Activated naive CD4-positive, alpha-beta T cell treated with anti-CD3 and anti-CD28 coated beads, Interleukin-2, amount 50 U/mL, for 72 hours (primary cell): ENCODE measurements around the gene CIDEB. TPM values are rescaled to one million over a fixed set of nuclear protein-coding genes. Genes with fewer than 3 reads are reported as not detected.
A peak's percentile ranks its signal among the peaks of the same experiment; 100 is the strongest.

Experiments used
- ATAC-seq, 2 donors: fragments of 150-1000 bp; cut with Tn5 transposase; 2 replicates each; pipeline ENCODE4 v1.10.0; 2021; ENCODE audit warnings: mild to moderate bottlenecking in 2 of 2, moderate library complexity in 2 of 2
- DNase-seq, 2 donors: peaks; one replicate each; pipeline ENCODE4 v3.0.0; 2021 to 2022; ENCODE audit warnings: low spot score in 2 of 2
- H3K27ac Mint-ChIP-seq, 2 donors: one replicate each; pipeline ENCODE4 v1.8.0; 2022; ENCODE audit warnings: mild to moderate bottlenecking in 2 of 2, mixed read lengths in 2 of 2
- H3K36me3 Mint-ChIP-seq, 2 donors: one replicate each; pipeline ENCODE4 v1.8.0; 2022; ENCODE audit warnings: mixed read lengths in 2 of 2
- H3K9me3 Mint-ChIP-seq, 2 donors: one replicate each; pipeline ENCODE4 v1.8.0; 2022; ENCODE audit warnings: mixed read lengths in 2 of 2
- total RNA-seq, 2 donors: library from RNA; stranded (reverse); gene quantifications; one replicate each; pipeline ENCODE4 v1.2.3, GENCODE V29; 2022

Gene CIDEB
- total RNA-seq, 2 donors from 2014 or later = 6.9 to 17.0 TPM

DNA sequence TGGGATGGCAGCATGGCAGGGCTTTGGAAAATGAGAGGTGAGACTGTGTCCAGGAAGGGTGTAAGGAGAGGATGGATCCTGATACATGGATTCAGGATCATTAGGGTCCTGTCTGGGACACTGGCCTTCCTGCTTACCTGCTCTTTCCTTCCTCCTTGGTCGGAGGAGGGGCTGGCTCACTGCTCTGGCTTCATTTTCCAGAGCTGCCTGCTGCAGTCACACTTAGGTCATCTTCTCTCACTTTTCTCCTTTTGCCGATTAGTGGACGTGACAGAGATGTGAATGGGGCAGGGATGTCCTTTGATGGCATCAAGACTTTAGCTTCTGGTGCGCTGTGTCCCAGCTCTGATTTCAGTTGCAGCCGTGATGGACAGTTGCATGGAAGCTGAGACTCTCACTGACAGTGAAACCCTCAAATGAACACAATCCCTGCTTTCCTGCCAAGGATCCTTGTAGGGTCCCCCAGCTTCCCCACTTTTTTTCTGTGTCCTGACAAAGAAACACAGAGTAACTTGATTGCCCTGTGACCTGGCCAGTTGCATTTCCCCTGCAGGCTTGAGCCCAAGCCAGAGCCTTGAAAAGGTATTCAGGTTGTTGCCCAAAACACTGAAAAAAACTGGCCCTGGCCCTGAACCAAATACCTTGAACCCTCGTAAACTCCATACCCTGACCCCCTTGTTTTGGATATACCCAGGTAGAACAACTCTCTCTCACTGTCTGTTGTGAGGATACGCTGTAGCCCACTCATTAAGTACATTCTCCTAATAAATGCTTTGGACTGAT, 756 bp upstream of the CIDEB start:
- H3K36me3 Mint-ChIP-seq = peaks cover 10 to 12% of the 10 kb centered on the region in 2 donors
- ATAC-seq (no peak), DNase-seq (no peak)

DNA sequence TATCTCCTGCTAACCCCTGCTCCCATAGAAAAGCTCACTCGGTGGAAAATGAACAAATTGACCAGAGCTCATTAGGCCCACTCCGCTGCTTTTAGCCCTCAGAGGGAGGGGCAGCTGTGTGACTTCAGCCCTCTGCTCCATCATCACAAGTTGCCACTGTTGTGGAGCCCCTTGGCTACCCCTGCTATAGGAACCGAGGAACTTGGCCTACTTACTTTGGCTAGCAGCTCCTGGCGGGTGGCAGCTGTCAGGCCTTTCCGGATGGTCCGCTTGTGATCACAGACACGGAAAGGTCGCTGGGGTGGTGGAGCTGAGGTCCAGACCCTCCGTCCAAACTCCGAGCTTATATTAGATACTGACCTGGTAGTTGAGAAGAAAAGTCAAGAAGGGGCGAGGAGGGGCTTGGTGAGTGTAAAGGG, 612 bp downstream of the CIDEB start:
- no peaks in the 10 kb centered on the region for H3K9me3 Mint-ChIP-seq
- DNase-seq = no peak
- peaks cover 10% of the 10 kb centered on the region in 2 donors for H3K36me3 Mint-ChIP-seq
- ATAC-seq = no peak
- peak overlapping the region in 1 of 2 donors; percentile 10 for H3K27ac Mint-ChIP-seq

More for the DNA sequence above, 756 bp upstream of the CIDEB start:
- H3K9me3 Mint-ChIP-seq = no peaks in the 10 kb centered on the region
- H3K27ac Mint-ChIP-seq = peak overlapping the region; percentile 3 to 10

DNA sequence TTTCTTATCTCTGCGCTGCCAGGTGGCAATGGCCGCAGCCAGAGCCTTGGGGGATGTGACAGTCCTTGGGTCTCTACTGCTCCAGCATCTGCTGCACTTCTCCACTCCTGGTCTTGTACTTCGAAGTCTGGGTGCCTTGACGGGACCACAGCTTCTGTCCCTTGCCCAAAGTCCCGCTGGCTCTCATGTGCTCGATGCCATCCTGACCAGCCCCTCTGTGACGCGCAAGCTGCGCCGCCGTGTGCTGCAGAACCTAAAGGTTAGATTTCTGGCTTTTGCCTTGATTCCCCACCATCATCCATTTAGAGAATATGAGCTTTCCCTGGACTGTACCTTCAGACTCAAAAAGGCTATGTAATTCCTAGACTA, 3.8 kb downstream of the CIDEB start:
- Mint-ChIP-seq H3K36me3 (peaks cover 7 to 14% of the 10 kb centered on the region in 2 donors), H3K9me3 (no peaks in the 10 kb centered on the region), H3K27ac (peak overlapping the region; percentile 19 to 24)
- no peak for ATAC-seq
- DNase-seq = no peak

GRCh38 chr14:24300326-24300980, 7.3 kb downstream of the CIDEB start:
- Mint-ChIP-seq H3K27ac (peak overlapping the region in 1 of 2 donors; percentile 93), H3K9me3 (no peaks in the 10 kb centered on the region), H3K36me3 (peaks cover 16 to 18% of the 10 kb centered on the region in 2 donors)
- no peak for DNase-seq
- ATAC-seq = no peak

DNA sequence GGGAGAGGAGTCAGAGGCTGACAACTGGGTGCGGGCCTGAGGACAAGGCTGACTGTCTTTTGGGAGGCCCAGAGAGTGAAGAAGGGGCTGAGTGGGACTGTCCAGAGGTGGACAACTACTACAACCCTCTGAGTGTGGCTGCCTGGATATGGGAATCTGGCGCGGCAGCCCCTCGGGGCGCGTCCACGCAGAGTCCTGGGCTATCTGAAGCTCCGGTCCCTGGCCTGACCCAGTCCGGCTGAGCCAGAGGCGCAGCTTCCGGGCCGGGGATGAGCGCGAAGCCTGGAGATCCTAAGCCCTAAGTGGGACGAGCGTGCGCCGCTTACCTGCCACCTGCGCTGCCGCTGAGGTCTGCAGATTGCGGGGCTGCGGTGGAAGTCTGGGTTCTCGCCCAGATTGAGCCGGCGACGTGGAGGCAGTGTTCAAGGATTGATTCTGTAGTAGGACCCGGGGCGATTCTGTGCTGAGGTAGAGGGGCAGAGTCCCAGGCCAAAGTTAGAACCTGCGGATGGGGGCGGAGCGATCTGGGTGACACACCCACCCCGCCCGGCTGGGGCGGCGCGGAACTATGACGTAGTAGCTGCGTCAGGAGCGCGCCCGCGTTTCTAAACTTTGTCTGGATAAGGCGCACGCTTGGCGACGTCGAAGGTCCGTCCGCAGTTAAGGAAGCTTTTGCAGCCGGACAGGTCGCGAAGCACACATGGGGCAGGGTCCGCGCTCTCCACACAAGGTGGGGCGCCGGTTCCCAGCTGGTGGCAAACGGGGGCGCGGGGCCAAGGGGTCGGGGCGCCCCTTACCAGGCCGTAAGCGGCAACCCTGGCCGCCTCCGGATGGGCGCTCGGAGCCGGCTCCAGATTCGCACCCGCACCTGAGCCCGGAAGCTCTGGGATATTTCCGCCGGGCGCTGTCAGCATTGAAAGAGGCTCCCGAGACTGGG, 8.3 kb downstream of the CIDEB start, which contains the start of the genes DHRS1 and NOP9:
TSS of gene DHRS1 (minus strand) at position 526 of the 937 bp plus-strand sequence. CDS start 674 bp downstream, outside the sequence.
TSS of gene NOP9 (plus strand) at position 596 of the 937 bp plus-strand sequence. CDS start at position 701, 105 bp downstream.
- ATAC-seq (peak; percentile 73 to 83), DNase-seq (peak; percentile 88 to 93)
- H3K36me3 Mint-ChIP-seq = peaks cover 10 to 16% of the 10 kb centered on the region in 2 donors
- H3K9me3 Mint-ChIP-seq = no peaks in the 10 kb centered on the region
- peak within 1 kb of the TSS; percentile 93 to 98 for H3K27ac Mint-ChIP-seq

- no peaks in the 10 kb centered on the region for H3K9me3 Mint-ChIP-seq
- peak overlapping the region; percentile 93 to 98 for H3K27ac Mint-ChIP-seq
- H3K36me3 Mint-ChIP-seq = peaks cover 7 to 16% of the 10 kb centered on the region in 2 donors
- ATAC-seq (peak; percentile 16 to 27), DNase-seq (no peak)
Observed at GRCh38 chr14:24298892-24299254, 8.9 kb downstream of the CIDEB start.

DNA sequence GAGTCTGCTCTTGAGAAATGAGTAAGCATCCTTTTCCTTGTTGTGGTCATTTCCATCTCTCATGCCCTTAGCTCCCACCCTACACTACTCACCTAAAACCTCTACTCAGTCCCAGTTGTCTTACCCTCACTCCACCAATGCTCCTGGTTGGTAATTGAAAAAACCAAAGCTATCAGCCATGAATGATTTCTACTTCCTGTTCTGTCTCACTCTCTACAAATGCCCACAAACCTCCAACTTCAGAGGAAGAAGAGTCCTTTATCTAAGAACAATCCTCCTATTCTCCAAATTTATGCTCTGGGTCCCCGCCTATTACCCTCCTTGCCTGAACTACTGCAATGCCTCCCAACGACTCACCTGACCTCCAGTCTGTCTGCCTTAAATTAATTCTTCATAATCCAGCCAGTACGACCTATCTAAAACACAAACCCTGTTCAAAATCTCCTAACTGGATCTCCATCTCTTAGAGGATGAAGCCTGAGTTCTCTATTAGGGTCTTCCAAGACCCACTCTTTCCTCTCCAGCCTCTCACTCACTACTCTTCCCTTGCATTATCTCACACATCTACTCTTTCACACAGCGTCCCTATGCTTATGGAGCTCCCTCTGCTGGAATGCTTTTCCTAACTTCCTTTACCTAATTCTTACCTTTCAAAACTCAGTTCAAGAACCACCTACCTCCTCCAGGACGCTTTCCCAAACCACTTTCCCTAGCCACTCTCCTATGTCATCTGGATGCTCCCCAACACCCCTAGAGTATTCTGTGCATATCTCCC, 10.4 kb downstream of the CIDEB start:
- no peaks in the 10 kb centered on the region for H3K9me3 Mint-ChIP-seq
- no peak for DNase-seq
- ATAC-seq = peak; percentile 51 to 65
- peaks cover 13 to 16% of the 10 kb centered on the region in 2 donors for H3K36me3 Mint-ChIP-seq
- H3K27ac Mint-ChIP-seq = peak overlapping the region; percentile 58 to 80

GRCh38 chr14:24296341-24297157, 11.2 kb downstream of the CIDEB start:
- Mint-ChIP-seq H3K36me3 (peaks cover 9 to 17% of the 10 kb centered on the region in 2 donors), H3K27ac (peak overlapping the region; percentile 58 to 83), H3K9me3 (no peaks in the 10 kb centered on the region)
- DNase-seq (peak; percentile 71 to 75), ATAC-seq (peak; percentile 74 to 80)

GRCh38 chr14:24293525-24293924, 14.3 kb downstream of the CIDEB start:
- DNase-seq (no peak), ATAC-seq (no peak)
- H3K36me3 Mint-ChIP-seq = peaks cover 21 to 31% of the 10 kb centered on the region in 2 donors
- no peaks in the 10 kb centered on the region for H3K9me3 Mint-ChIP-seq
- no peak overlapping the region for H3K27ac Mint-ChIP-seq

- Mint-ChIP-seq H3K36me3 (peaks cover 21 to 31% of the 10 kb centered on the region in 2 donors), H3K9me3 (no peaks in the 10 kb centered on the region), H3K27ac (no peak overlapping the region)
- DNase-seq (no peak), ATAC-seq (no peak)
Observed at GRCh38 chr14:24292118-24292807, 15.5 kb downstream of the CIDEB start.

DNA sequence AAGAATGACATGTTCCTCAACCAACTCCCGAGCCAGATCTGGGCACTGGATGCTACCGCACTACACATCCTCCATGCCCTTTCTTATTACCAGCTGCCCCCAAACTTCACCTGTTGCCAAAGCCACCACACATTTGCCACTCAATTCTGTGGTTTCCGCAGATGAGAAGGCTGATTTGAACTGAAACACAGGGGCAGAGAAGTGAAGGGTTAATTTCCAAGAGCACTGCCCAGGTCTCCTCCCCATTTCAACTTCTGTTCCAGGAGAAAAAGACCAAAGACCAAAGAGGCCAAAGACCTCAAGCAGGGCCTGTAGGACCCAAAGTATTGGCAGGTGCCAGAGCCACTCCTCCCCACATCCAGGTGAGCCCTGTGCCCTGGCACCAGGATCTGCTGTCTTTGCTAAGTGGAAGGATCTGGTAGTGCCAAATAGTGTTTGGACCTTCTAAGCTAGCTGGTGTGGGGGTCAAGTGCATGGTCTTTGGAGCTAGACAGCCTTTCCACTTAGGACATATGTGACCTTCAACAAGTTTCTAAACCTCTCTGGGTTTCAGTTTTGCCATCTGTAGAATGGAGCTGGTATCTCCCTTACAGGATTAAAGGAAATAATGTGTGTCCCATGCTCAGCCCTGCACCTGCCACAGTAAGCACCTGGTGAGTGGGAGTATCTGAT, 16.2 kb downstream of the CIDEB start:
- Mint-ChIP-seq H3K27ac (no peak overlapping the region), H3K36me3 (peaks cover 20 to 29% of the 10 kb centered on the region in 2 donors), H3K9me3 (no peaks in the 10 kb centered on the region)
- ATAC-seq = no peak
- DNase-seq = no peak

- ATAC-seq (no peak), DNase-seq (no peak)
- no peaks in the 10 kb centered on the region for H3K9me3 Mint-ChIP-seq
- H3K27ac Mint-ChIP-seq = no peak overlapping the region
- peaks cover 13 to 27% of the 10 kb centered on the region in 2 donors for H3K36me3 Mint-ChIP-seq
Observed at GRCh38 chr14:24290746-24291145, 17.0 kb downstream of the CIDEB start.

DNA sequence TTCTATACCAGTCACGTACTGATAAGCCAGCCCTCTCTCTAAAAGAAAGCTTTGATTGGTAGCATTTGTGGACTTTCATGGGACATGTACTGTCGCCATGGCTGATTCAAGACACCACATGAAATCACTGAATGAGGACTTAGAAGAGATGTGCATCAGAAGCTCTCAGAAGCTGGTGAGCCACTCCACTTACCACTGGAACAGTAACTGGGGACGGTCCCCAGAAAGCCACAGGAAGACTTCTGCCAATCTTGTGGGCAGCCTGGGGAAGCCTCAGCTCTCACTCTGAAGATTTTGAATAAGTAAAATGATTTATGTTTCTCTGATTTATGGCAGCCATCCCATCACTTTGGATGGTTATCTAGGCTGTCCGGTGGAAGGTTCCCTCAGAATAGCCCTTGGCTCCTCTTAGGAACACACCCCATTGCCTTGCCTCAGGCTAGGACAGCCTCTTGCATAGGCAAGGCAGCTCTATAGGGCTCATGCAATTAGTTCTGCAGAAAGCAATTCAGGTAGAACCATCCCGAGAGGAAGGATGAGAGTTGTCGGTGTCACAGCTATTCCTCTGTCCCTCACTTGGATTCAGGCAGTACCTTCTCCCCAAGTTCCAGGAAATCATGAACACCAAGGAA, 18.0 kb downstream of the CIDEB start:
- ATAC-seq = peak; percentile 98 to 99
- Mint-ChIP-seq H3K27ac (peak overlapping the region in 1 of 2 donors; percentile 71), H3K36me3 (peaks cover 13 to 27% of the 10 kb centered on the region in 2 donors)

GRCh38 chr14:24286996-24287395, 20.8 kb downstream of the CIDEB start:
- ATAC-seq (no peak), DNase-seq (no peak)
- Mint-ChIP-seq H3K27ac (no peak overlapping the region), H3K36me3 (peaks cover 13 to 18% of the 10 kb centered on the region in 2 donors), H3K9me3 (no peaks in the 10 kb centered on the region)

More for the DNA sequence above, 18.0 kb downstream of the CIDEB start:
- H3K9me3 Mint-ChIP-seq = no peaks in the 10 kb centered on the region
- peak; percentile 43 to 83 for DNase-seq
